ENCODE data around the gene ANKFY1.

- TF ChIP-seq CTCF (IDR thresholded peaks at IDR 0.05) (no peak), POLR2A (IDR thresholded peaks at IDR 0.05) (no peak)
Measured at GRCh38 chr17:4173781-4174180, 90.0 kb downstream of the ANKFY1 start.

All from body of pancreas (tissue), 4 donors.